ENCODE data around the gene TLCD4. TPM values are rescaled to one million over a fixed set of nuclear protein-coding genes. Genes with fewer than 3 reads are reported as not detected.

TLCD4 gene
- total RNA-seq, 1 donor from 2014 or later = 0.10 TPM

GRCh38 chr1:95095833-95096217 lies 21.3 kb upstream of the TLCD4 start:
- no peak for TF ChIP-seq CTCF (IDR thresholded peaks at IDR 0.05; ENCODE audit: partially characterized antibody, unreplicated experiment)
- peaks cover 3% of the 10 kb centered on the region for H3K27me3 Mint-ChIP-seq (ENCODE audit: unreplicated experiment)
- no peak overlapping the region for H3K4me3 Mint-ChIP-seq (ENCODE audit: unreplicated experiment)
- peaks cover 1% of the 10 kb centered on the region for H3K36me3 Mint-ChIP-seq (ENCODE audit: unreplicated experiment)
- H3K27ac Mint-ChIP-seq (ENCODE audit: unreplicated experiment) = no peak overlapping the region
- no peaks in the 10 kb centered on the region for H3K4me1 Mint-ChIP-seq (ENCODE audit: low read depth, unreplicated experiment)
- H3K9me3 Mint-ChIP-seq (ENCODE audit: unreplicated experiment) = no peaks in the 10 kb centered on the region
- DNase-seq = no peak

GRCh38 chr1:95096218-95096841 lies 20.8 kb upstream of the TLCD4 start:
- Mint-ChIP-seq H3K36me3 (ENCODE audit: unreplicated experiment) (no peaks in the 10 kb centered on the region), H3K9me3 (ENCODE audit: unreplicated experiment) (no peaks in the 10 kb centered on the region), H3K4me1 (ENCODE audit: low read depth, unreplicated experiment) (no peaks in the 10 kb centered on the region), H3K27ac (ENCODE audit: unreplicated experiment) (no peak overlapping the region), H3K27me3 (ENCODE audit: unreplicated experiment) (peaks cover 3% of the 10 kb centered on the region), H3K4me3 (ENCODE audit: unreplicated experiment) (no peak overlapping the region)
- DNase-seq = no peak
- TF ChIP-seq CTCF (IDR thresholded peaks at IDR 0.05; ENCODE audit: partially characterized antibody, unreplicated experiment) = no peak

- H3K4me1 Mint-ChIP-seq (ENCODE audit: low read depth, unreplicated experiment) = no peaks in the 10 kb centered on the region
- no peak for TF ChIP-seq CTCF (IDR thresholded peaks at IDR 0.05; ENCODE audit: partially characterized antibody, unreplicated experiment)
- H3K9me3 Mint-ChIP-seq (ENCODE audit: unreplicated experiment) = no peaks in the 10 kb centered on the region
- peaks cover 3% of the 10 kb centered on the region for H3K27me3 Mint-ChIP-seq (ENCODE audit: unreplicated experiment)
- DNase-seq = no peak
- no peak overlapping the region for H3K4me3 Mint-ChIP-seq (ENCODE audit: unreplicated experiment)
- H3K36me3 Mint-ChIP-seq (ENCODE audit: unreplicated experiment) = no peaks in the 10 kb centered on the region
- no peak overlapping the region for H3K27ac Mint-ChIP-seq (ENCODE audit: unreplicated experiment)
Measured at GRCh38 chr1:95097426-95097825, 19.7 kb upstream of the TLCD4 start.

- Mint-ChIP-seq H3K27me3 (ENCODE audit: unreplicated experiment) (peaks cover 2% of the 10 kb centered on the region), H3K36me3 (ENCODE audit: unreplicated experiment) (no peaks in the 10 kb centered on the region), H3K27ac (ENCODE audit: unreplicated experiment) (no peak overlapping the region), H3K4me1 (ENCODE audit: low read depth, unreplicated experiment) (no peaks in the 10 kb centered on the region), H3K9me3 (ENCODE audit: unreplicated experiment) (no peaks in the 10 kb centered on the region), H3K4me3 (ENCODE audit: unreplicated experiment) (no peak overlapping the region)
- DNase-seq = no peak
- no peak for TF ChIP-seq CTCF (IDR thresholded peaks at IDR 0.05; ENCODE audit: partially characterized antibody, unreplicated experiment)
Measured at GRCh38 chr1:95098196-95098595, 19.0 kb upstream of the TLCD4 start.

- Mint-ChIP-seq H3K9me3 (ENCODE audit: unreplicated experiment) (peaks cover 2% of the 10 kb centered on the region), H3K4me3 (ENCODE audit: unreplicated experiment) (no peak overlapping the region), H3K4me1 (ENCODE audit: low read depth, unreplicated experiment) (no peaks in the 10 kb centered on the region), H3K36me3 (ENCODE audit: unreplicated experiment) (no peaks in the 10 kb centered on the region), H3K27me3 (ENCODE audit: unreplicated experiment) (no peaks in the 10 kb centered on the region), H3K27ac (ENCODE audit: unreplicated experiment) (no peak overlapping the region)
- no peak for TF ChIP-seq CTCF (IDR thresholded peaks at IDR 0.05; ENCODE audit: partially characterized antibody, unreplicated experiment)
- no peak for DNase-seq
Measured at GRCh38 chr1:95108792-95109191, 8.4 kb upstream of the TLCD4 start.

All from glutamatergic neuron (in vitro differentiated cells).